HepG2 (cell line): ENCODE data around the gene NHP2. TPM values are rescaled to one million over a fixed set of nuclear protein-coding genes. Genes with fewer than 3 reads are reported as not detected.

ENCODE experiments used
- ATF1 ChIP-seq: IDR thresholded peaks from 2 replicates; pipeline ENCODE4 v1.6.1; 2016; ENCODE audit warnings: mild to moderate bottlenecking, control low read depth
- CEBPB ChIP-seq: IDR thresholded peaks from 2 replicates; pipeline ENCODE4 v1.6.1; 2011; ENCODE audit warnings: low read depth, low read length, improper control_type of control experiment, borderline replicate concordance
- ELF1 ChIP-seq: sonication (generic); formaldehyde crosslinking; IDR thresholded peaks from 2 replicates; pipeline ENCODE4 v1.4.0; 2020; ENCODE audit warnings: missing genetic modification reagents
- HOXA3 ChIP-seq: sonication (generic); formaldehyde crosslinking; IDR thresholded peaks from 2 replicates; pipeline ENCODE4 v1.5.0; 2020; ENCODE audit warnings: missing genetic modification reagents
- JUN ChIP-seq: sonication (generic); formaldehyde crosslinking; IDR thresholded peaks from 2 replicates; pipeline ENCODE4 v1.4.0; 2020; ENCODE audit warnings: mild to moderate bottlenecking, missing genetic modification reagents
- MED1 ChIP-seq: sonication (generic); formaldehyde crosslinking; IDR thresholded peaks from 2 replicates; pipeline ENCODE4 v1.4.0; 2020; ENCODE audit warnings: missing genetic modification reagents
- NR1H2 ChIP-seq: sonication (generic); formaldehyde crosslinking; IDR thresholded peaks from 2 replicates; pipeline ENCODE4 v1.8.1; 2022; ENCODE audit warnings: low read depth, missing genetic modification reagents, borderline replicate concordance
- SRY ChIP-seq: sonication (generic); formaldehyde crosslinking; IDR thresholded peaks from 2 replicates; pipeline ENCODE4 v1.8.0; 2022; ENCODE audit warnings: mild to moderate bottlenecking, missing genetic modification reagents
- ZNF264 ChIP-seq: sonication (generic); formaldehyde crosslinking; IDR thresholded peaks from 2 replicates; pipeline ENCODE4 v1.4.0; 2020; ENCODE audit warnings: missing genetic modification reagents
- ZNF589 ChIP-seq: sonication (generic); formaldehyde crosslinking; conservative IDR thresholded peaks from 2 replicates; pipeline ENCODE4 v1.8.0; 2022; ENCODE audit warnings: mild to moderate bottlenecking, moderate library complexity, missing genetic modification reagents
- ZNF883 ChIP-seq: sonication (generic); formaldehyde crosslinking; IDR thresholded peaks from 2 replicates; pipeline ENCODE4 v1.5.1; 2020; ENCODE audit warnings: mild to moderate bottlenecking, missing genetic modification reagents; ENCODE audit errors: not compliant biosample characterization
- polyA plus RNA-seq, 8 experiments: library from polyadenylated mRNA; depleted of rRNA in 3 of 8; stranded (reverse) in 7 of 8; unstranded in 1 of 8; fragments of >200 nt; fragmentation: Illumina TruSeq in 4 of 8; extraction: Trizol in 4 of 8; gene quantifications; 2 replicates each; pipeline versions ENCODE4 v1.2.1 to v1.2.3, GENCODE V29; 2011 to 2016; ENCODE audit warnings: low read depth in 4 of 8, missing spikeins in 1 of 8, mixed read lengths in 1 of 8; ENCODE audit not compliant: insufficient read depth in 1 of 8
- total RNA-seq, 5 experiments: library from RNA; depleted of rRNA; stranded (reverse); fragments of >200 nt; fragmentation: Illumina TruSeq; extraction: Trizol; gene quantifications; 2 replicates each; pipeline ENCODE4 v1.2.3, GENCODE V29; 2016; ENCODE audit warnings: low read depth in 1 of 5
- TF ChIP-seq, protein P1 (sequence below): sonication (generic); formaldehyde crosslinking; IDR thresholded peaks from 2 replicates; pipeline ENCODE4 v1.8.0; 2022; ENCODE audit warnings: mild to moderate bottlenecking, missing genetic modification reagents, moderate library complexity
- TF ChIP-seq, protein P2 (sequence below): IDR thresholded peaks from 2 replicates; pipeline ENCODE4 v1.6.1; 2016; ENCODE audit warnings: missing biosample characterization, missing genetic modification reagents, low read depth
- TF ChIP-seq, protein P3 (sequence below): sonication (generic); formaldehyde crosslinking; IDR thresholded peaks from 2 replicates; pipeline ENCODE4 v1.5.1; 2020; ENCODE audit warnings: missing genetic modification reagents, mild to moderate bottlenecking, borderline replicate concordance
- TF ChIP-seq, protein P4 (sequence below): sonication (generic); formaldehyde crosslinking; IDR thresholded peaks from 2 replicates; pipeline ENCODE4 v1.4.0; 2020; ENCODE audit warnings: mild to moderate bottlenecking, low read depth, missing genetic modification reagents
- TF ChIP-seq, protein P5 (sequence below): sonication (generic); formaldehyde crosslinking; IDR thresholded peaks from 2 replicates; pipeline ENCODE4 v1.9.0; 2021; ENCODE audit warnings: mild to moderate bottlenecking, missing genetic modification reagents

NHP2 gene
- total and polyA plus RNA-seq, 2 of the 13 experiments (the other 11 are each of a cell fraction or from before 2014, with no cell fraction given), result 56.2 to 96.1 TPM

DNA sequence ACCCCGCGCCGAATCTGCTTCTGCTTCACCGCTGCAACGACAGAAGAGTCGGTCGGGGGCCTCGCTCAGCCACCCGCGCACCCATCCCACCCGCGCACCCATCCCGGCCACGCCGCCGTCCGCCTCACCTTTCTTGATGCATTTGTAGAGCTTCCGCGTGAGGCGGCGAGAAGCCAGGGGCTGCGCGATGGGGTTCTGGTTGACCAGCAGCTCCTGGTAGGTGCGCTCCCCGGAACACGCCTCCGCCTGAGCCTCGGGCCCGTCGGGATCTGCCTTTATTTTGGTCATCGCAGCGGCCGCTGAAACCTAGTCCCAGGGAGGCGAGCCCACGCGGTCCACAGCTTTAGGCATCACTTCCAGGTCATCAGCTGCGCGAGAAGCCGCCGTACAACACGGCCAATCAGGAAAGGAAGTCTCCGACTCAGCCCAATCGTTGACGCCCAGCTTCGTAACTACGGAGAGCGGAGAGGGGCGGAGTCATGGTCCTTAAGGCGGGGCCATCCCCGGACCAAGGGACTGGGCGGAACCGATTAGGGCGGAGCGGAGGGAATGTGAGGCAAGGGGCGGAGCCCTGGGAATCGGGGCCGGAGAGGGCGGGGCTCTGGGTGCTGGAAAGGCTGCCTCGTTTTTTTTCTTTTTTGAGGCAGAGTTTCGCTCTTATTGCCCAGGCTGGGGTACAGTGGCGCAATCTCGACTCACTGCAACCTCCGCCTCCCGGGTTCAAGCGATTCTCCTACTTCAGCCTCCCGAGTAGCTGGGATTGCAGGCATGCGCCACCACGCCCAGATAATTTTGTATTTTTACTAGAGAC is at the start of gene NHP2 (continued):
- TF ChIP-seq ZNF264 (CRISPR knock-in tag), result no peak
- TF ChIP-seq JUN, result no peak
- TF ChIP-seq, protein P1, sequence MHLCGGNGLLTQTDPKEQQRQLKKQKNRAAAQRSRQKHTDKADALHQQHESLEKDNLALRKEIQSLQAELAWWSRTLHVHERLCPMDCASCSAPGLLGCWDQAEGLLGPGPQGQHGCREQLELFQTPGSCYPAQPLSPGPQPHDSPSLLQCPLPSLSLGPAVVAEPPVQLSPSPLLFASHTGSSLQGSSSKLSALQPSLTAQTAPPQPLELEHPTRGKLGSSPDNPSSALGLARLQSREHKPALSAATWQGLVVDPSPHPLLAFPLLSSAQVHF, result 0 out of 2 replicates have a peak, but pooled peaks have one; percentile 34
- peak; percentile 95 for TF ChIP-seq ATF1
- 0 out of 2 replicates have a peak, but pooled peaks have one; percentile 72 for TF ChIP-seq SRY (CRISPR knock-in tag)
- TF ChIP-seq ZNF589, result no peak
- TF ChIP-seq, protein P2, sequence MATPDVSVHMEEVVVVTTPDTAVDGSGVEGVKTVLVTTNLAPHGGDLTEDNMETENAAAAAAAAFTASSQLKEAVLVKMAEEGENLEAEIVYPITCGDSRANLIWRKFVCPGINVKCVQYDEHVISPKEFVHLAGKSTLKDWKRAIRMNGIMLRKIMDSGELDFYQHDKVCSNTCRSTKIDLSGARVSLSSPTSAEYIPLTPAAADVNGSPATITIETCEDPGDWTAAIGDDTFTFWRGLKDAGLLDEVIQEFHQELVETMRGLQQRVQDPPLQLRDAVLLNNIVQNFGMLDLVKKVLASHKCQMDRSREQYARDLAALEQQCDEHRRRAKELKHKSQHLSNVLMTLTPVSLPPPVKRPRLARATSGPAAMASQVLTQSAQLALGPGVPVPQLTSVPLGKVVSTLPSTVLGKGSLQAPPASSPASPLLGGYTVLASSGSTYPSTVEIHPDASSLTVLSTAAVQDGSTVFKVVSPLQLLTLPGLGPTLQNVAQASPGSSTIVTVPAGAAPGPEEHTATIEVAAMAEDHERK (CRISPR knock-in tag), result 0 out of 2 replicates have a peak, but pooled peaks have one; percentile 34
- peak; percentile 92 for TF ChIP-seq HOXA3 (CRISPR knock-in tag)
- no peak for TF ChIP-seq CEBPB
- TF ChIP-seq MED1, result 0 out of 2 replicates have a peak, but pooled peaks have one; percentile 34
- TF ChIP-seq, protein P3, sequence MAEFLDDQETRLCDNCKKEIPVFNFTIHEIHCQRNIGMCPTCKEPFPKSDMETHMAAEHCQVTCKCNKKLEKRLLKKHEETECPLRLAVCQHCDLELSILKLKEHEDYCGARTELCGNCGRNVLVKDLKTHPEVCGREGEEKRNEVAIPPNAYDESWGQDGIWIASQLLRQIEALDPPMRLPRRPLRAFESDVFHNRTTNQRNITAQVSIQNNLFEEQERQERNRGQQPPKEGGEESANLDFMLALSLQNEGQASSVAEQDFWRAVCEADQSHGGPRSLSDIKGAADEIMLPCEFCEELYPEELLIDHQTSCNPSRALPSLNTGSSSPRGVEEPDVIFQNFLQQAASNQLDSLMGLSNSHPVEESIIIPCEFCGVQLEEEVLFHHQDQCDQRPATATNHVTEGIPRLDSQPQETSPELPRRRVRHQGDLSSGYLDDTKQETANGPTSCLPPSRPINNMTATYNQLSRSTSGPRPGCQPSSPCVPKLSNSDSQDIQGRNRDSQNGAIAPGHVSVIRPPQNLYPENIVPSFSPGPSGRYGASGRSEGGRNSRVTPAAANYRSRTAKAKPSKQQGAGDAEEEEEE (CRISPR knock-in tag), result no peak
- TF ChIP-seq, protein P4, sequence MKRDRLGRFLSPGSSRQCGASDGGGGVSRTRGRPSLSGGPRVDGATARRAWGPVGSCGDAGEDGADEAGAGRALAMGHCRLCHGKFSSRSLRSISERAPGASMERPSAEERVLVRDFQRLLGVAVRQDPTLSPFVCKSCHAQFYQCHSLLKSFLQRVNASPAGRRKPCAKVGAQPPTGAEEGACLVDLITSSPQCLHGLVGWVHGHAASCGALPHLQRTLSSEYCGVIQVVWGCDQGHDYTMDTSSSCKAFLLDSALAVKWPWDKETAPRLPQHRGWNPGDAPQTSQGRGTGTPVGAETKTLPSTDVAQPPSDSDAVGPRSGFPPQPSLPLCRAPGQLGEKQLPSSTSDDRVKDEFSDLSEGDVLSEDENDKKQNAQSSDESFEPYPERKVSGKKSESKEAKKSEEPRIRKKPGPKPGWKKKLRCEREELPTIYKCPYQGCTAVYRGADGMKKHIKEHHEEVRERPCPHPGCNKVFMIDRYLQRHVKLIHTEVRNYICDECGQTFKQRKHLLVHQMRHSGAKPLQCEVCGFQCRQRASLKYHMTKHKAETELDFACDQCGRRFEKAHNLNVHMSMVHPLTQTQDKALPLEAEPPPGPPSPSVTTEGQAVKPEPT (CRISPR knock-in tag), result no peak
- no peak for TF ChIP-seq NR1H2 (CRISPR knock-in tag)
- TF ChIP-seq ZNF883 (CRISPR knock-in tag), result peak; percentile 53
- TF ChIP-seq ELF1 (CRISPR knock-in tag), result peak; percentile 85
- TF ChIP-seq, protein P5, sequence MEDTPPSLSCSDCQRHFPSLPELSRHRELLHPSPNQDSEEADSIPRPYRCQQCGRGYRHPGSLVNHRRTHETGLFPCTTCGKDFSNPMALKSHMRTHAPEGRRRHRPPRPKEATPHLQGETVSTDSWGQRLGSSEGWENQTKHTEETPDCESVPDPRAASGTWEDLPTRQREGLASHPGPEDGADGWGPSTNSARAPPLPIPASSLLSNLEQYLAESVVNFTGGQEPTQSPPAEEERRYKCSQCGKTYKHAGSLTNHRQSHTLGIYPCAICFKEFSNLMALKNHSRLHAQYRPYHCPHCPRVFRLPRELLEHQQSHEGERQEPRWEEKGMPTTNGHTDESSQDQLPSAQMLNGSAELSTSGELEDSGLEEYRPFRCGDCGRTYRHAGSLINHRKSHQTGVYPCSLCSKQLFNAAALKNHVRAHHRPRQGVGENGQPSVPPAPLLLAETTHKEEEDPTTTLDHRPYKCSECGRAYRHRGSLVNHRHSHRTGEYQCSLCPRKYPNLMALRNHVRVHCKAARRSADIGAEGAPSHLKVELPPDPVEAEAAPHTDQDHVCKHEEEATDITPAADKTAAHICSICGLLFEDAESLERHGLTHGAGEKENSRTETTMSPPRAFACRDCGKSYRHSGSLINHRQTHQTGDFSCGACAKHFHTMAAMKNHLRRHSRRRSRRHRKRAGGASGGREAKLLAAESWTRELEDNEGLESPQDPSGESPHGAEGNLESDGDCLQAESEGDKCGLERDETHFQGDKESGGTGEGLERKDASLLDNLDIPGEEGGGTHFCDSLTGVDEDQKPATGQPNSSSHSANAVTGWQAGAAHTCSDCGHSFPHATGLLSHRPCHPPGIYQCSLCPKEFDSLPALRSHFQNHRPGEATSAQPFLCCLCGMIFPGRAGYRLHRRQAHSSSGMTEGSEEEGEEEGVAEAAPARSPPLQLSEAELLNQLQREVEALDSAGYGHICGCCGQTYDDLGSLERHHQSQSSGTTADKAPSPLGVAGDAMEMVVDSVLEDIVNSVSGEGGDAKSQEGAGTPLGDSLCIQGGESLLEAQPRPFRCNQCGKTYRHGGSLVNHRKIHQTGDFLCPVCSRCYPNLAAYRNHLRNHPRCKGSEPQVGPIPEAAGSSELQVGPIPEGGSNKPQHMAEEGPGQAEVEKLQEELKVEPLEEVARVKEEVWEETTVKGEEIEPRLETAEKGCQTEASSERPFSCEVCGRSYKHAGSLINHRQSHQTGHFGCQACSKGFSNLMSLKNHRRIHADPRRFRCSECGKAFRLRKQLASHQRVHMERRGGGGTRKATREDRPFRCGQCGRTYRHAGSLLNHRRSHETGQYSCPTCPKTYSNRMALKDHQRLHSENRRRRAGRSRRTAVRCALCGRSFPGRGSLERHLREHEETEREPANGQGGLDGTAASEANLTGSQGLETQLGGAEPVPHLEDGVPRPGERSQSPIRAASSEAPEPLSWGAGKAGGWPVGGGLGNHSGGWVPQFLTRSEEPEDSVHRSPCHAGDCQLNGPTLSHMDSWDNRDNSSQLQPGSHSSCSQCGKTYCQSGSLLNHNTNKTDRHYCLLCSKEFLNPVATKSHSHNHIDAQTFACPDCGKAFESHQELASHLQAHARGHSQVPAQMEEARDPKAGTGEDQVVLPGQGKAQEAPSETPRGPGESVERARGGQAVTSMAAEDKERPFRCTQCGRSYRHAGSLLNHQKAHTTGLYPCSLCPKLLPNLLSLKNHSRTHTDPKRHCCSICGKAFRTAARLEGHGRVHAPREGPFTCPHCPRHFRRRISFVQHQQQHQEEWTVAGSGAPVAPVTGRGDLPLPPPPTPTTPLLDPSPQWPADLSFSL (CRISPR knock-in tag), result no peak
